ENCODE measurements around the gene OR52K1. TPM values are rescaled to one million over a fixed set of nuclear protein-coding genes. Genes with fewer than 3 reads are reported as not detected.

The OR52K1 gene
- total RNA-seq, 1 donor from 2014 or later, result not detected

- no peak overlapping the region for H3K4me3 Mint-ChIP-seq (ENCODE audit: low read depth)
- TF ChIP-seq CTCF (IDR thresholded peaks at IDR 0.05; ENCODE audit: unreplicated experiment), result no peak
- peaks cover 4% of the 10 kb centered on the region for H3K9me3 Mint-ChIP-seq (ENCODE audit: low read depth)
- H3K27me3 Mint-ChIP-seq, result peaks cover 30% of the 10 kb centered on the region
- H3K27ac Mint-ChIP-seq, result no peak overlapping the region
- no peak for DNase-seq (ENCODE audit: low spot score, unreplicated experiment)
- no peaks in the 10 kb centered on the region for H3K36me3 Mint-ChIP-seq (ENCODE audit: insufficient read depth)
- peaks cover 2% of the 10 kb centered on the region for H3K4me1 Mint-ChIP-seq (ENCODE audit: low read depth)
Measured at GRCh38 chr11:4491878-4492606, 9.6 kb downstream of the OR52K1 start.

GRCh38 chr11:4493480-4493818, 11.0 kb downstream of the OR52K1 start:
- Mint-ChIP-seq H3K27ac (no peak overlapping the region), H3K36me3 (ENCODE audit: insufficient read depth) (no peaks in the 10 kb centered on the region), H3K4me1 (ENCODE audit: low read depth) (peaks cover 2% of the 10 kb centered on the region), H3K27me3 (peaks cover 31% of the 10 kb centered on the region), H3K9me3 (ENCODE audit: low read depth) (peaks cover 4% of the 10 kb centered on the region), H3K4me3 (ENCODE audit: low read depth) (no peak overlapping the region)
- TF ChIP-seq CTCF (IDR thresholded peaks at IDR 0.05; ENCODE audit: unreplicated experiment), result no peak
- no peak for DNase-seq (ENCODE audit: low spot score, unreplicated experiment)

GRCh38 chr11:4495487-4495886, 13.0 kb downstream of the OR52K1 start:
- no peaks in the 10 kb centered on the region for H3K36me3 Mint-ChIP-seq (ENCODE audit: insufficient read depth)
- H3K9me3 Mint-ChIP-seq (ENCODE audit: low read depth), result peaks cover 4% of the 10 kb centered on the region
- H3K27ac Mint-ChIP-seq, result no peak overlapping the region
- no peak for TF ChIP-seq CTCF (IDR thresholded peaks at IDR 0.05; ENCODE audit: unreplicated experiment)
- peaks cover 29% of the 10 kb centered on the region for H3K27me3 Mint-ChIP-seq
- peaks cover 2% of the 10 kb centered on the region for H3K4me1 Mint-ChIP-seq (ENCODE audit: low read depth)
- no peak for DNase-seq (ENCODE audit: low spot score, unreplicated experiment)
- H3K4me3 Mint-ChIP-seq (ENCODE audit: low read depth), result no peak overlapping the region

- Mint-ChIP-seq H3K36me3 (ENCODE audit: insufficient read depth) (no peaks in the 10 kb centered on the region), H3K4me1 (ENCODE audit: low read depth) (peaks cover 2% of the 10 kb centered on the region), H3K9me3 (ENCODE audit: low read depth) (peaks cover 4% of the 10 kb centered on the region), H3K27ac (no peak overlapping the region), H3K4me3 (ENCODE audit: low read depth) (no peak overlapping the region), H3K27me3 (peaks cover 29% of the 10 kb centered on the region)
- no peak for DNase-seq (ENCODE audit: low spot score, unreplicated experiment)
- no peak for TF ChIP-seq CTCF (IDR thresholded peaks at IDR 0.05; ENCODE audit: unreplicated experiment)
Measured at GRCh38 chr11:4495986-4496385, 13.5 kb downstream of the OR52K1 start.

GRCh38 chr11:4496557-4497248, 14.3 kb downstream of the OR52K1 start:
- Mint-ChIP-seq H3K27ac (no peak overlapping the region), H3K4me3 (ENCODE audit: low read depth) (no peak overlapping the region), H3K27me3 (peaks cover 29% of the 10 kb centered on the region), H3K9me3 (ENCODE audit: low read depth) (no peaks in the 10 kb centered on the region), H3K36me3 (ENCODE audit: insufficient read depth) (no peaks in the 10 kb centered on the region), H3K4me1 (ENCODE audit: low read depth) (peaks cover 2% of the 10 kb centered on the region)
- TF ChIP-seq CTCF (IDR thresholded peaks at IDR 0.05; ENCODE audit: unreplicated experiment), result no peak
- DNase-seq (ENCODE audit: low spot score, unreplicated experiment), result no peak
